ENCODE measurements around the gene SERPINI1. TPM values are rescaled to one million over a fixed set of nuclear protein-coding genes. Genes with fewer than 3 reads are reported as not detected.

Gene SERPINI1
- total and polyA plus RNA-seq, 9 of the 15 experiments (the other 6 are each of a cell fraction or from before 2014, with no cell fraction given) = 1.6 to 9.9 (median 3.5) TPM

- TF ChIP-seq, protein P1, sequence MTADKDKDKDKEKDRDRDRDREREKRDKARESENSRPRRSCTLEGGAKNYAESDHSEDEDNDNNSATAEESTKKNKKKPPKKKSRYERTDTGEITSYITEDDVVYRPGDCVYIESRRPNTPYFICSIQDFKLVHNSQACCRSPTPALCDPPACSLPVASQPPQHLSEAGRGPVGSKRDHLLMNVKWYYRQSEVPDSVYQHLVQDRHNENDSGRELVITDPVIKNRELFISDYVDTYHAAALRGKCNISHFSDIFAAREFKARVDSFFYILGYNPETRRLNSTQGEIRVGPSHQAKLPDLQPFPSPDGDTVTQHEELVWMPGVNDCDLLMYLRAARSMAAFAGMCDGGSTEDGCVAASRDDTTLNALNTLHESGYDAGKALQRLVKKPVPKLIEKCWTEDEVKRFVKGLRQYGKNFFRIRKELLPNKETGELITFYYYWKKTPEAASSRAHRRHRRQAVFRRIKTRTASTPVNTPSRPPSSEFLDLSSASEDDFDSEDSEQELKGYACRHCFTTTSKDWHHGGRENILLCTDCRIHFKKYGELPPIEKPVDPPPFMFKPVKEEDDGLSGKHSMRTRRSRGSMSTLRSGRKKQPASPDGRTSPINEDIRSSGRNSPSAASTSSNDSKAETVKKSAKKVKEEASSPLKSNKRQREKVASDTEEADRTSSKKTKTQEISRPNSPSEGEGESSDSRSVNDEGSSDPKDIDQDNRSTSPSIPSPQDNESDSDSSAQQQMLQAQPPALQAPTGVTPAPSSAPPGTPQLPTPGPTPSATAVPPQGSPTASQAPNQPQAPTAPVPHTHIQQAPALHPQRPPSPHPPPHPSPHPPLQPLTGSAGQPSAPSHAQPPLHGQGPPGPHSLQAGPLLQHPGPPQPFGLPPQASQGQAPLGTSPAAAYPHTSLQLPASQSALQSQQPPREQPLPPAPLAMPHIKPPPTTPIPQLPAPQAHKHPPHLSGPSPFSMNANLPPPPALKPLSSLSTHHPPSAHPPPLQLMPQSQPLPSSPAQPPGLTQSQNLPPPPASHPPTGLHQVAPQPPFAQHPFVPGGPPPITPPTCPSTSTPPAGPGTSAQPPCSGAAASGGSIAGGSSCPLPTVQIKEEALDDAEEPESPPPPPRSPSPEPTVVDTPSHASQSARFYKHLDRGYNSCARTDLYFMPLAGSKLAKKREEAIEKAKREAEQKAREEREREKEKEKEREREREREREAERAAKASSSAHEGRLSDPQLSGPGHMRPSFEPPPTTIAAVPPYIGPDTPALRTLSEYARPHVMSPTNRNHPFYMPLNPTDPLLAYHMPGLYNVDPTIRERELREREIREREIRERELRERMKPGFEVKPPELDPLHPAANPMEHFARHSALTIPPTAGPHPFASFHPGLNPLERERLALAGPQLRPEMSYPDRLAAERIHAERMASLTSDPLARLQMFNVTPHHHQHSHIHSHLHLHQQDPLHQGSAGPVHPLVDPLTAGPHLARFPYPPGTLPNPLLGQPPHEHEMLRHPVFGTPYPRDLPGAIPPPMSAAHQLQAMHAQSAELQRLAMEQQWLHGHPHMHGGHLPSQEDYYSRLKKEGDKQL (CRISPR knock-in tag; IDR thresholded peaks at IDR 0.05; ENCODE audit: borderline replicate concordance) = no peak
- TF ChIP-seq SPI1 (IDR thresholded peaks at IDR 0.05; ENCODE audit: borderline replicate concordance, low read depth, low read length) = no peak
- TF ChIP-seq WHSC1 (IDR thresholded peaks at IDR 0.05; ENCODE audit: low read length) = no peak
Observed at GRCh38 chr3:167861649-167862048, 126.1 kb downstream of the SERPINI1 start (continued).

- Histone ChIP-seq H3K36me3 (ENCODE audit: control insufficient read depth, insufficient read depth, low read length) (no peaks in the 10 kb centered on the region), H3K4me3 (no peak overlapping the region), H3K4me2 (ENCODE audit: insufficient read depth, low read length) (no peak overlapping the region), H4K20me1 (replicated peaks; ENCODE audit: control insufficient read depth, insufficient read depth, low read length) (no peaks in the 10 kb centered on the region), H3K9me3 (replicated peaks; ENCODE audit: control insufficient read depth, insufficient read depth, low read depth, low read length) (no peaks in the 10 kb centered on the region), H3K27me3 (ENCODE audit: control insufficient read depth in 2 of 2, insufficient read depth in 2 of 2, low read length in 2 of 2) (peaks cover 0 to 6% of the 10 kb centered on the region in 2 experiments; a peak in 1 of 5 replicates), H3K9me1 (ENCODE audit: control insufficient read depth, insufficient read depth, low read length) (no peaks in the 10 kb centered on the region), H3K9ac (ENCODE audit: insufficient read depth in 1 of 2, low read depth in 2 of 2, low read length in 2 of 2) (no peak overlapping the region), H3K4me1 (replicated peaks in 1 of 2; ENCODE audit: control insufficient read depth in 2 of 2, insufficient read depth in 2 of 2, low read length in 2 of 2) (no peaks in the 10 kb centered on the region), H2AFZ (ENCODE audit: low read depth, low read length) (no peak overlapping the region), H3K27ac (ENCODE audit: extremely low read depth, low read depth, low read length) (no peak overlapping the region), H3K79me2 (ENCODE audit: control insufficient read depth, insufficient read depth, low read length) (no peaks in the 10 kb centered on the region)
- BruUV-seq (replicated peaks) = no TSS peak
- in situ Hi-C loops (cut with MboI) = no loop called here
- ATAC-seq (no peak), FAIRE-seq (no peak), DNase-seq (ENCODE audit: extremely low read depth in 1 of 4, low spot score in 3 of 4) (no peak)
- 7% methylated on average over 6 of the region's 6 CpGs for WGBS (ENCODE audit: insufficient coverage, low coverage, missing lambda C conversion rate)
- intact Hi-C loops (cut with micrococcal nuclease) = no loop called here
- POLR2A ChIA-PET = no interaction called here
- CTCF ChIA-PET (ENCODE audit: low intra/inter-chr PET ratio) = no interaction called here
- TF ChIP-seq EHMT2 (IDR thresholded peaks at IDR 0.05) = no peak
- TF ChIP-seq ZFX (CRISPR knock-in tag; IDR thresholded peaks at IDR 0.05) = no peak
- TF ChIP-seq, protein P2, sequence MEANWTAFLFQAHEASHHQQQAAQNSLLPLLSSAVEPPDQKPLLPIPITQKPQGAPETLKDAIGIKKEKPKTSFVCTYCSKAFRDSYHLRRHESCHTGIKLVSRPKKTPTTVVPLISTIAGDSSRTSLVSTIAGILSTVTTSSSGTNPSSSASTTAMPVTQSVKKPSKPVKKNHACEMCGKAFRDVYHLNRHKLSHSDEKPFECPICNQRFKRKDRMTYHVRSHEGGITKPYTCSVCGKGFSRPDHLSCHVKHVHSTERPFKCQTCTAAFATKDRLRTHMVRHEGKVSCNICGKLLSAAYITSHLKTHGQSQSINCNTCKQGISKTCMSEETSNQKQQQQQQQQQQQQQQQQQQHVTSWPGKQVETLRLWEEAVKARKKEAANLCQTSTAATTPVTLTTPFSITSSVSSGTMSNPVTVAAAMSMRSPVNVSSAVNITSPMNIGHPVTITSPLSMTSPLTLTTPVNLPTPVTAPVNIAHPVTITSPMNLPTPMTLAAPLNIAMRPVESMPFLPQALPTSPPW (CRISPR knock-in tag; IDR thresholded peaks at IDR 0.05) = no peak
- no peak for TF ChIP-seq E2F1 (CRISPR knock-in tag; IDR thresholded peaks at IDR 0.05)
- no peak for TF ChIP-seq BRCA1 (IDR thresholded peaks at IDR 0.05)
- TF ChIP-seq BRCA1 (CRISPR knock-in tag; IDR thresholded peaks at IDR 0.05) = no peak
Observed at GRCh38 chr3:167862104-167862730, 126.7 kb downstream of the SERPINI1 start.

Measured in K562 (cell line).